Activated CD4-positive, alpha-beta T cell treated with anti-CD3 and anti-CD28 coated beads for 48 hours (primary cell): ENCODE results near the gene PCGF2.
A peak's percentile ranks its signal among the peaks of the same experiment; 100 is the strongest.
"Not testable (repeated sequence)": the region's sequence is repeated elsewhere in the genome, so short reads cannot be mapped to it uniquely, and the experiment has no call there.

Experiments
- DNase-seq: peaks from one replicate; pipeline ENCODE4 v3.0.0-alpha.2; 2020

PCGF2 gene

DNA sequence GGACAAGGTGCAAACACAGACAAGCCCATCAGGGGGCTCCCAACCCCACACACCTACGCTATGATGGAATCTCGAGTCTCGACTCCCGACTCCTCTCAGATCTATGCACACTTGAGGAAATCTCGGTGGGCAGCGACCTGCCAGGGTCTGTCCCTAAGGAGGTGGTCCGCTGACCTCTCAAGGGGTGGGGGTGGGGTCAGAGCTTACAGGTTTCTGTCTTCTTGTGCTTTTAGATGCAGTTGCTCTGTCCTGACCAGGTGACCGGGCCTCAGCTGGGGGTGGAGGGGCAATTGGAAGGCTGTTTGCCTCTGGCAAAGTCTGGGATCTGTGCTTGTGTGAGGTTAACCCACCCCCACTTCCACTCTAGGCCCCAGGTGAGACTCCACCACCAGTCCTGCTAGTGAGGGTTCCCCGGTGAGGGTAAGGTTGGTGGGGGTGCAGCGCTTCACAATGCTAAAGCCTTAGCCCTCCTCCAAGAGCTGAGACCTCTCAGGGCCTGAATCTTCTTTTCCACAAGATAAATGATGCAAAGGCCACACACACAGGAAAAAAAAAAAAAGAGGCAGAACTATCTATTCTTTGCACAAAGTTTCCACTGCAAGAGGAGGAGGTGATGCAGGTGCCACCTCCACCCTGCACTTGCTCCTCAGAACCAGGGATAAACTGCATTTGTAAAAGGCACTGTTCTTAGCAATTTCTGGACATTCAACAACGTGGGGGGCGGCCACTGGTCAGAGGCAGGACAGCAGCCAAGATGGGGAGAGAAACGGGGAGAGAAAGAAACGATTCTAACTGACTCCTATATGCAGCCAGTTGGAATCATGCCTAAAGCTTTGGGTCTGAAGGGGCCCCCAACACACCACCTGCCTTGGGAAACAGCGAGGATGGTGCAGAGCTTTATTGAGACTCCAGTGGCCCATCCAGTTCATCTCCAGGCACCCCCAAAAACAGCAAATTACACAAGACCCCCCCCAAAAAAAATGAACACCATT, 13.9 kb downstream of the PCGF2 start:
- DNase-seq, result peak; percentile 48

DNA sequence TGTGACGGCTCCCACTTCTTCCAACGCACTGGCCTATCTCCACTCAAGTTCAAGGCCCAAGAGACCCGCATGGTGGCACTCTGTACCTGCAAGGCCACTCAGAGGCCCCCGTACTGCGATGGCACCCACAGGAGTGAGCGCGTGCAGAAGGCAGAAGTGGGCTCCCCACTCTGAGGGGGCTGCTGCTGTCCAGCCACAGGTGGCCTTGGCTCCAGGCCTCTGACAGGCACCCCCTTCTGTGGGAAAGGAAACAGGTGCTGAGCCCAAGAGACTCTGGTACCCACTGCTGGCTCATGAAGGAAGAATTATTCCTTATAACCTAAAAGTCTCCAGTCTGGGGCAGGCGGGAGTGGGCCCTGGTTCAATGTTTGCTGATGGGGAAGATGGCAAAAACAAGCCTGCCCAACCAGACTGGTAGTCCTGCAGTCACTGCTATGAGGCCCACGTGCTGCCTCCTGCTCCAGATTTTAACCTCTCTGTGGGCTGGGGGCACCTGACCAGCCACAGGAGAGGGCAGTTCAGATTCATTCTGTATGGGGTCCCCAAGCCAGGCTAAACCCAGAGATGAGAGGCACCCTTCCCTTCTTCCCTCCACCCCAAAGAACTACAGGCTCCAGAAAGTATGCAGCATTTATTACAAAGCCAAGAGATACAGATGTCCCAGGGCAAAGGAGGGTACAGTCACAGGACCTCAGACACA, 14.7 kb downstream of the PCGF2 start:
- no peak for DNase-seq

DNA sequence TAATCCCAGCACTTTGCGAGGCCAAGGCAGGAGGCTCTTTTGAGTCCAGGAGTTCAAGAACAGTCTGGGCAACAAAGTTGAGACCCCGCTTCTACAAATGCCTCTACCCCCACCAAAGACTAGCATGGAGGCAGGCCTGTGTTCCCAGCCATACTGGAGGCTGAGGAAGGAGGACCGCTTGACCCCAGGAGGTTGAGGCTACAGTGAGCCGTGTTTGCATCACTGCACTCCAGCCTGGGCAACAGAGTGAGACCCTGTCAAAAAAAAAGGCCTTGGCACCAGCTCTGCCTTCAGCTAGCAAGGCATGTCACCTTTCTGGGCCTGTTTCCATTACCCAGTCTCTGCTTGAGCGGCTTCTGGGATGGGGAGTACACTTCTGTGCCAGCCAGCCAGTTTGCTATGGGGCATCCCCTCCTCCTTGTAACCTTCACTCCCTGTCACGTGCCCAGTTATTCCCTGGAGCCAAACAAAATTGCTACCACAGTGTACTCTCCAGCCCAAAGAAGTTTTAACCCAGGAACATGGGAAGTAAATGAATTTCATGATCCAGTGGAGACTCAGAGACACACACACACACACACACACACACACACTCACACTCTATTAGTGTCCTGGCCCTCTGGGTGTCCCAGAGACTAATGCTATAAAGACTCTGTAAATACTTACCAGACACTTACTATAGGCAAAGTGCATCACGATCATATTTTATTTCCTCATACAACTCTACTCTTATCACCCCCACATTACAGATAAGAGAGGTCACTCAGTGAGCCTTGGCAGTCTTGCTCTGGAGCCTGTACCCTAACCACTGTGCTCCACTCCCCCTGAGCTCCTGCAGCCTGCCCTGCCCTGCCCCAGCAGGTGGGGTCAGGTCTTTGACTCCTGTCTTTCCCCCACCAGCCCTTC, 15.5 kb downstream of the PCGF2 start:
- no peak for DNase-seq

DNA sequence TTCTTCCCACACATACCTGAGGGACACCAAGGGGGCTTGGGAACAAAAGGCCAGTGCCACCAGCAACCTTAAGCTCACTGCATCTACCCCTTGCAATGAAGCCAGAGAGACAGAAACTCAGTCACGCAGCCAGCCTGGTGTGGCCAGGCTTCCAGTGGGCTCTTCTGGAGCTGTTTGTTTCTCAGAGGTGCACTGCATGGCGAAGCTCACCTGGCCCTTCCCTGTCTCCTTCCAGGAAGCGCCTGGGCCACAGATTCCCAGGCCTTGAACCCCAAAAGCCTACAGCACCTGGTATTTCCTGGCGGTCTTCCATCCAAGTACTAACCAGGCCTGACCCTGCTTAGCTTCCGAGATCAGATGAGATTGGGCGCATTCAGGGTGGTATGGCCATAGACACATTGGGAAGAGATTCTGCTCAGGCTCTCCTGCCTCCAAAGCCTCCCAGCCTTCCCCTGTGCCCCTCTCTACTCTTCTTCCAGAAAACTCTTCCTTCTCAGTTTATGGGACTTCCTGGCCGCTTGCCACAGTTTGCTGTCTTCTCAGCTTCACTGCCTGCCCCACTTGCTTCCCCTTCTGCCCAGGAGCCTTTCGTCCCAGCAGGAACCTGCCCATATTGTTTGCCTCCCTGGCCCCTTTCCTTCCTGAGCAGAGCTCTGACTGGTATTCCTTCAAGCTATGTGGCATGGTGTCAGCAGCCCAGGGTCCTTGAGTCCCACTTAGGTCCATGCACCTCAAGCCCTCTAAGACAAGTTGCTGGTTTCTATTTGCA, 16.4 kb downstream of the PCGF2 start:
- no peak for DNase-seq

DNA sequence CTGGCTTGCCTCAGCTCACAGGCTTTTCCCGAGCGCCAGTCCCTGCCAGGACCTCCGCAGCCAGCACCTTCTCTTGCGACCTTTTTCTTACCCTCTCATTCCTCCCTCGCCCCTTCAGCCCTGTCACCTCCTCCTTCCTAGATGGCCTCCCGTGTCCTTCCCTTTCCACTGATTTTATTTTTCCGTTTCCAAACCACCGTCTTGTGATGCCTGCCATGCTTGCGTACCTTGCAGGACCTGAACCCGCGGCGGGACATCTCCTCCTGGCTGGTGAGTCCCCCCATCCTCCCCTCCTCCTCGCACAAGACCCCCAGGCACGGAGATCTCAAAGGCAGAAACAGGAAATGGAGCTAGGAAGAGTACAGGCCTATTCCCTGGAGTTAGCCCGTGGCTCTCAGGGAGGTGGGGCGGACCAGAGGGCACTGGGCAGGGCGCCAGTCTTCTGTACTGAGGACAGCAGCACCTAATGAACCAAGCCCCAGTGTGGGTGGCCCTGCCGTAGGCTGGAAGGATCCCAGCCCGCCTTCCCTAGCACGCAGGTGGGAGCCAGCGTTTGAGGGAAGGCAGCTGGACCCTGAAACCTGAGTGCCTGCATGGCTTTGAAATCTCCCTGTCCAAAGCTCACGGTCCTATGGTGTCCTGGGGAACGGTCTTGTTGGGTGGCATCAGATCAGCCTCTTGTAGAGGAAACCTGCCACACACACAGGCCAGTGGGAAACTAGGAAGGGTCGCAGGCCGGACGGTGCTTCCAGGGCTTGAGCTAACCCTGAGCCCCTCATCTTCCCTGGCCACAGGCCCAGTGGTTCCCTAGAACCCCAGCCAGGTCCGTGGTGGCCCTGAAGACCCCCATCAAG, 17.4 kb downstream of the PCGF2 start:
- DNase-seq, result peak; percentile 39

DNA sequence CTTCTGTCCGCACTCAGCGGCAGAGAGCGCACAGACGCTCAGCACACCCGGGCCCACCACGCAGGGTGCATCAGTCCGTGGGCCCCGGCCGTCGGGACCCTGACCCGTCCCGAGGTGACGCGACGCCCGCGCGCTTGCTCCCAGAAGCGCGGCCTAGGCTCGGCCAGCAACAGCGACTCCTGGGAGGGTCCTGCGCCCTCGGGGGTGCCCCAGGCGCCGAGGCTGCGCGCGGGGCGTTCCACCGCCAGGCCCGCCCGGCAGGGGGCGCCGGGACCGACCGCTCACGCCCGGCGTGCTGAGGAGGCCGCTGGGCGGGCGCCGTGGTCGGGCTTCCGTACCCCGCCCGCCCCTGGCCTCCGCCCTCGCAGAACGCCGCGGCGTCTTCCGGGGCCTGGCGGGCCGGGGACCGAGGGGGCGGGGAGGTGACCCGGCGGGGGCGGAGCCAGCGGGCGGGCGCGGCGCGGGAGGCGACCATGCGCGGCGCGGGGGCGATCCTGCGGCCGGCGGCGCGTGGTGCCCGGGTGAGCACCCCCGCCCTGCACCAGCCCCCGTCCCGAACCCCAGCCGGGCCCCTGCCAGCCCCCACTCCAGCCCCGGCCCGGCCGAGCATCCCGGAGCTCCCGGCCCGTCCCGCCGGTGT, 18.1 kb downstream of the PCGF2 start, which contains the start of gene CISD3:
Gene CISD3 (plus strand): TSS at position 456 of the 640 bp plus-strand sequence. CDS start 18 bp downstream, at position 474.
- DNase-seq, result peak; percentile 88

DNA sequence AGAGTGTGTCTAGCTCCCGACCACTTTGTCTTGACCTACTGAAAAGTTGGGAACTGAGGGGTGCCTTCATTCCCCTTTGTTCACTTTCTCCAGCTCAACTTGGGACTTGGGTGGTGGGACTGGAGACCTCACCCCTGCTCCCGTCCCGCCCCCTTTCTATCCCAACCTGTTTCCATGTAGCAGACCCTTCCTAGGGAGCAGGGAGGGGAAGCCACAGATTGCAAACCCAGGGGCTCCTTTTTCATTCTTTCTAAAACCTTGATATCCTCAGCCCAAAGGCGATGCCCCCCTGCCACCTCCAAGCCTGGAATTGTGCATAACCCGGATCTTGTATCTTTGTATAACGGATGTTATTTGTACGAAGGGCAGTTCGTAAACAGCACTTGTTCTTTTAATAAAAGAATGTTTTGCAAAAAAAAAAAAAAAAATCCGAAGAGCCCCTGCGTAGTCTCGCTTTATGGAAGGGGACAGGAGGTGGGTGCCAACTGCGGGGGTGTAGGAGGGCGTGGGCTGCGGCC, 18.7 kb downstream of the PCGF2 start:
- no peak for DNase-seq

DNA sequence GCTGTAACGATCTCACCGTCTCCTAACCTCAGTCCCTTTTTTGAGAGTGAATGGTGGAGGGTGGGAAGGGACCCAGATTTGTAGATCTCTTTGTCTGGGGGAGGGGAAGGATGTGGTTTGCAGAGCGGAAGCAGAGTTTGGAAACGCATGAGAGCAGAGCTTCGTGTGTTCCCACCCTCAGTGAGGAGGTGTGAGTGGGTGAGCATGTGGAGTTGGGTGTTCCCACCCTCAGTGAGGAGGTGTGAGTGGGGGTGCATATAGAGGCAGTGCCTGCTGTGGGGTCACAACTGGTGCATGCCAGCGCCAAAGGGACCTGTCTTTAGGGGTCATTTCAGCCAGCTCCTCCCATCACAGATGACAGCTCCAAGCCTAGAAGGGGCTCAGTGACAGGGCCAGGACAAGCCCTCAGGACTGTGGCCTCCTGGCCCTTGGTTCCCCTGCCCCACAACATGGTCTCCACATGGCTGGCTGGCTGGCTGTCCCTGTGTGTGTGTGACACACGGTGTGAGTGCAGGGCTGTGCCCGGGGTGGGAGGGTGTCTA, 19.8 kb downstream of the PCGF2 start:
- DNase-seq, result peak; percentile 65

DNA sequence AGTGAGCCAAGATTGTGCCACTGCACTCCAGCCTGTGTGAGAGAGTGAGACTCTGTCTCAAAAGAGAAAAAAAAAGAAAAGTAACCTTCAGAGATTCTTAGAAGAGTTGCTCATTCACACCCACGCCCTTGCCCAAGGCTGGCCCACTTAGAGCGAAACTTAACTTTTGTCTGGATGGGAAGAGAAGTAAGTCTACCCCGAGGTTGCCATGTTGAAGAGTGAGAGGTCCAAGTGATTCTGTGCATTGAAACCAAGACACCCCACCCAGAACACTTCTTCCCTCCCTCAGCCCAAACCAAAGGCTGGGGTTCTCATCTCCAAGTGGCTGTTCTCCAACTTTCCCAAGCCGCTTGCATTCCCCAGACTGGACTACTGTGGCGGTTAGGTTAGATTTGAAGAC, 20.4 kb downstream of the PCGF2 start:
- DNase-seq, result peak; percentile 90

DNA sequence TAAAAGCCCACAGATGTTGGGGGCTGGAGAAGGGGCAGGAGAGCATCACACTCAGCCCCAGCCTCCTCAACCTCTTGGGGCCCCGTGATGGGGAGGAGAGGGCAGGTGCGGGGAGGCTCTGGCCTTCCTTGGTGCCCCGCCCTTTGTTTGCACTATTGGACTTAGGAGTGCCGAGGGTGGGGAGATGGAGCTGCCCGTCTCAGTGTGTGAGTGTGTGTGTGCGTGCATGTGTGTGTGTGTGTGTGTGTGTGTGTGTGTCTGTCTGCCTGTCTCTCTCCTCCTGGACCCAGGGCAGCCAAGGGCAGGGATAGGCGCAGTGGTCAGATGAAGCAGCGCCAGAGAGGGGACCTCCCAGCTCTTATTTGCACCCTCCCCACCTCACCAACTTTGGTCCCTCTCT, 22.0 kb downstream of the PCGF2 start:
- not testable (repeated sequence) for DNase-seq

DNA sequence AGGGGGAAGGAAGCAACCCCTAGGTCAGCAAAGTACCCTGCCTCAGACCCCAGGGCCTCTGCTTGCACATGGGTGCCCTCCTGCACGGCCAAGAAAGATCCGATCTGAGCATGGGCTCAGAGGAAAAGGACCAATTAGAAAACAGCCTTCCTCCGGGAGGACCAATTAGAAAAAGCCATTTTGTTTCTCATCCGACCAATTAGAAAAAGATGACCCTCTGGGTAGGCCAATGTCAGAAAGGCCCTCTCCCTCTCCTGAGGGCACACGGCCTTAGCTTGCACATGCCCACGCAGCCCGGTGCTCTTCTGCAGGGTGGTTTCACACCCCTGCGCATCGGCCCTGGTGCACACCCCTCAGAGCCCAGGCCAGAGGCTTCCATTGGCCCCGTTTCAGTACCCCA, 23.1 kb downstream of the PCGF2 start:
- no peak for DNase-seq

DNA sequence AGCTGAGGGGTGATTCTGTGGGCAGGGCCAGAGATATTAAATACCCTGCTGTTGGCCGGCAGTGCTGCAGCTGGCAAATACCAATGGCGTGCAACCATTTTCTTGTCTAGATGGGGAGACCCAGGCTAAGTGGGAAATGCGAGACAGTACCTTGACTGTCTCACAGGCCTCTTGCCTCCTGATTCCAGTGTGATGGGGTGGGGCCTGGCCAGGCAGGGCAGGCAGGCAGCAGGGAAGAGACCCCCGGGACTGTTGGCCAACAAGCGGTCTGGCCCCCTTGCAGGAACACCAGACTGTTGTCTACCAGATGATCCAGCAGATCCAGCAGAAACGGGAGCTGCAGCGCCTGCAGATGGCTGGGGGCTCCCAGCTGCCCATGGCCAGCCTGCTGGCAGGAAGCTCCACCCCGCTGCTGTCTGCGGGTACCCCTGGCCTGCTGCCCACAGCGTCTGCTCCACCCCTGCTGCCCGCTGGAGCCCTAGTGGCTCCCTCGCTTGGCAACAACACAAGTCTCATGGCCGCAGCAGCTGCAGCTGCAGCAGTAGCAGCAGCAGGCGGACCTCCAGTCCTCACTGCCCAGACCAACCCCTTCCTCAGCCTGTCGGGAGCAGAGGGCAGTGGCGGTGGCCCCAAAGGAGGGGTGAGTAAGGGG, 23.7 kb downstream of the PCGF2 start:
- DNase-seq, result no peak

DNA sequence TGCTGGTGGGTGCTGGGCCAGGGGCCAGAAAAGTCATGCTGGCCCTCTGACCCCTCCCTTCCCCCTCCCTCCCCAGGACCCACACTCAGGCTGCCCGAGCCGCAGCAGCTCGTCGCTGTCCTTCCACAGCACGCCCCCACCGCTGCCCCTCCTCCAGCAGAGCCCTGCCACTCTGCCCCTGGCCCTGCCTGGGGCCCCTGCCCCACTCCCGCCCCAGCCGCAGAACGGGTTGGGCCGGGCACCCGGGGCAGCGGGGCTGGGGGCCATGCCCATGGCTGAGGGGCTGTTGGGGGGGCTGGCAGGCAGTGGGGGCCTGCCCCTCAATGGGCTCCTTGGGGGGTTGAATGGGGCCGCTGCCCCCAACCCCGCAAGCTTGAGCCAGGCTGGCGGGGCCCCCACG, 26.3 kb downstream of the PCGF2 start:
- no peak for DNase-seq

DNA sequence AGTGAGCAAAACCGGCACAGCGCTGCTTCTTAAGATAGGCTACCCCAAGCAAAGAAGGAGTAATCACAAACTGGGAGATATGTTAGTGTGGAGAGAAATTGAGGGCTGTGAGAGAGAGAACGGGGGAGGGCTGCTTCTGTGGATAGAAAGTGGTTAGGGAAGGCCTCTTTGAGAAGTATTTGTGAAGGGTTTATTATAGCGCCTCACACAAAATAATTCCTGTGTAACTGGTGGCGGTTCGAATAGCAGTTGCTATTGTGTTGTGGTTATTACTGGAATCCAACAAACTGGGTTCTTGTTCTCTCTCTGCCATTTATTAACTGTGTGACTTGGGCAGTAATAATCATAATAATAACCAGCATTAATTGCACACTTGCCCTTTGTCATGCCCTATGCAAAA, 27.2 kb downstream of the PCGF2 start:
- no peak for DNase-seq

DNA sequence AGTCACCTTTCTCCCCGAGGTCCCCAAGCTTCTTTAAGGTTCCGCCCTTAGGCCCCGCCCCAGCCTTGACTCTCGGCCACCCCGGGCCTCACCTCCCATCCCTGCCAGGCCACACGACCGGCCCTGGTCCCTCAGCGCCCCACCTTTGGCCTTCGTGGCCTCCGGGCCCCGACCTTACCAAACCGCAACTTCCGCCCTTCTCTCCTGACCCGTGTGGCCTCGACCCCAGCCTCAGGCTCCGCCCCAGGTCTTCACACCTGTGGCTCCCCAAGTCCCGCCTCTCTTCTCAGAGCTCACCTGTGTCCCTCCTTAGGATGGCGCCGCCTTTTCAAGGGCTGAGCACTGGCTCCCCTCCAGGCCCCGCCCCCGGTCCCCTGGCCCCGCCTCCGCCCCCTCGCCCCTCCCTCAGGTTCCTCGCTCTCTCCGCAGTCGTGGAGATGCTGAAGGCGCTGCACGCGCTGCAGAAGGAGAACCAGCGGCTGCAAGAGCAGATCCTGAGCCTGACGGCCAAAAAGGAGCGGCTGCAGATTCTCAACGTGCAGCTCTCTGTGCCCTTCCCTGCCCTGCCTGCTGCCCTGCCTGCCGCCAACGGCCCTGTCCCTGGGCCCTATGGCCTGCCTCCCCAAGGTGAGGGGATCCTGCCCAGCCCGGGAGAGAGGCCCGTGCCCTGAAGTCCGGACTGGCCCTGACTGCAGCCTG, 28.0 kb downstream of the PCGF2 start:
- no peak for DNase-seq

DNA sequence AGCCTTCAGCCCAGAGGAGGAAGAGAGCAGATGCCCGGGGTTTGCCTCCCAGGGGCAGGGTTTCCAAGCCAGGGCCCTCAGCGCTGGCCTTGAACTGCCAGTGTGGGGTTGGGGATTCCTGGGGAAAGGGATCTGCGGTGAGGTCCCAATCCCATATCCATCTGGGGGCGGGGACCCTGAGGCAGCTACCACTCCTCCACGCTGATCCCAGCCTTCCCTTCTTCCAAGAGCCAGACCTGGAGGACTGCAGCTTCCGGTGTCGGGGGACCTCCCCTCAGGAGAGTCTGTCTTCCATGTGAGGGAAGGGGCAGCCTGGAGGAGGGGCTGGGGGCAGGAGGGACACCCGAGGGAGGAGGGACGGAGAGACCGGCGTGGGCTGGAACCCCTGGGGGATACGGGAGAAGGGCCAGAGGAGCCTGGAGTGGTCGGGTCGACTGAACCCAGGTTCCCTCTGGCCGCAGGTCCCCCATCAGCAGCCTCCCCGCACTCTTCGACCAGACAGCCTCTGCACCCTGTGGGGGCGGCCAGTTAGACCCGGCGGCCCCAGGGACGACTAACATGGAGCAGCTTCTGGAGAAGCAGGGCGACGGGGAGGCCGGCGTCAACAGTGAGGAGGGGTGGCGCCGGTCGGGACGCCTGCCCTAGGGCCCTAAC, 28.7 kb downstream of the PCGF2 start:
- no peak for DNase-seq

DNA sequence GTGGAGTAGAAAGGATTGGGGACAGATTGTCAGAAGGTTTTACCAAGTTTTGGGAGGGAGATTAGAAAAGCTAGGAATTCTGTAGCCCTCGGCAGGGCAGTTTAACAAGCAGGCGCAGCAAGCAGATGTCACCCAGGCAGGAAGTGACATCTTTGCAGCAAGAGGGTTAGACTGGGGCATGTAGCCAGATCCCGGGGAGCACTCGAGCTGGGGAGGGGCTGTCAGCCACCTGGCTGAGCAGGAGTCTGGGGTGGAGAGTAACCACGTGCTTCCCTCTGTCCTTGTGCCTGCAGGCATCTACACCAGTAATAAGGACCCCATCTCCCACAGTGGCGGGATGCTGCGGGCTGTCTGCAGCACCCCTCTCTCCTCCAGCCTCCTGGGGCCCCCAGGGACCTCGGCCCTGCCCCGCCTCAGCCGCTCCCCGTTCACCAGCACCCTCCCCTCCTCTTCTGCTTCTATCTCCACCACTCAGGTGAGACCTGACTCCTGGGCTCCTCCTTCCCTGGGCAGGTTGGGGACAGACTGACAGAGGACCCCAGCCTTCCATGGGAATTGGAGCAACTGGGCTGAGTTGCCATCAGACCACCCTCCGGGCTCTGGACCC, 30.9 kb downstream of the PCGF2 start:
- no peak for DNase-seq
